Breast epithelium (tissue), 4 donors: ENCODE measurements around the gene KCNJ10. TPM values are rescaled to one million over a fixed set of nuclear protein-coding genes. Genes with fewer than 3 reads are reported as not detected.

ENCODE experiments used
- DNase-seq, 2 donors: peaks; one replicate each; pipeline ENCODE4 v3.0.0-alpha.2; 2019; ENCODE audit warnings: low spot score in 2 of 2
- H3K27ac ChIP-seq, 2 donors: fragments of 200-600 bp; sonication (generic) in 1 of 2; one replicate each; pipeline ENCODE4 v1.5.1; 2016 to 2019; ENCODE audit warnings: mild to moderate bottlenecking in 1 of 2
- H3K27me3 ChIP-seq, 2 donors: fragments of 200-600 bp; sonication (generic) in 1 of 2; one replicate each; pipeline versions ENCODE4 v1.5.1 to v1.6.0; 2017 to 2019; ENCODE audit warnings: control low read depth in 1 of 2, mild to moderate bottlenecking in 1 of 2
- H3K36me3 ChIP-seq: fragments of 200-600 bp; one replicate; pipeline ENCODE4 v1.5.1; 2019
- H3K4me1 ChIP-seq, 2 donors: fragments of 200-600 bp; sonication (generic); one replicate each; pipeline ENCODE4 v1.5.1; 2016 to 2019; ENCODE audit warnings: control low read depth in 1 of 2
- H3K4me3 ChIP-seq, 3 donors: fragments of 200-600 bp; sonication (generic); 1 replicate in 2 of 3; 2 replicates in 1 of 3; pipeline ENCODE4 v1.5.1; 2016 to 2019; ENCODE audit warnings: mild to moderate bottlenecking in 3 of 3, moderate library complexity in 2 of 3
- H3K9me3 ChIP-seq, 2 donors: fragments of 200-600 bp; sonication (generic) in 1 of 2; one replicate each; pipeline ENCODE4 v1.5.1; 2016 to 2019; ENCODE audit warnings: control low read depth in 1 of 2
- CTCF ChIP-seq, 3 donors: fragments of 450-650 bp; IDR thresholded peaks; one replicate each; pipeline ENCODE4 v1.5.1; 2016 to 2017; ENCODE audit warnings: antibody characterized with exemption in 3 of 3, mild to moderate bottlenecking in 3 of 3, moderate library complexity in 3 of 3
- POLR2A ChIP-seq: fragments of 450-650 bp; IDR thresholded peaks from one replicate; pipeline ENCODE4 v1.6.1; 2016; ENCODE audit warnings: antibody characterized with exemption, mild to moderate bottlenecking, moderate library complexity
- POLR2AphosphoS5 ChIP-seq, 3 donors: sonication (generic); formaldehyde crosslinking; IDR thresholded peaks; one replicate each; pipeline ENCODE4 v1.6.1; 2017; ENCODE audit warnings: antibody characterized with exemption in 3 of 3
- intact Hi-C: fragments of 100-400 bp; cut with DNase I; formaldehyde crosslinking; loops from one replicate; pipeline ENCODE4 v1.15.1; 2023; ENCODE audit warnings: low total_unique reads
- total RNA-seq, 3 donors: library from RNA; depleted of rRNA; stranded (reverse); fragments of >200 nt; gene quantifications; one replicate each; pipeline ENCODE4 v1.1.0, GENCODE V29; 2016

KCNJ10 gene
- total RNA-seq: under 1 TPM in 1 of 3 donors, not detected in 2; 0.15 TPM

- Histone ChIP-seq H3K9me3 (no peaks in the 10 kb centered on the region), H3K36me3 (no peaks in the 10 kb centered on the region), H3K27ac (no peak within 1 kb of the TSS), H3K4me3 (peak within 1 kb of the TSS; percentile 50 to 71 (median 56)), H3K27me3 (no peaks in the 10 kb centered on the region), H3K4me1 (no peaks in the 10 kb centered on the region)
- intact Hi-C loops: no loop called here
- DNase-seq: no peak
- TF ChIP-seq POLR2A: no peak
- TF ChIP-seq CTCF (IDR thresholded peaks at IDR 0.05): no peak
- no peak for TF ChIP-seq POLR2AphosphoS5 (IDR thresholded peaks at IDR 0.05)
Measured at GRCh38 chr1:160069460-160070231, at the start of gene KCNJ10. Gene KCNJ10, minus strand, starts transcription at chr1:160070160. Its CDS starts 27,628 bp downstream, at chr1:160042532.

GRCh38 chr1:160118928-160119327 is 49.0 kb upstream of the KCNJ10 start:
- DNase-seq: no peak
- intact Hi-C loops: no loop called here
- Histone ChIP-seq H3K27me3 (no peaks in the 10 kb centered on the region), H3K4me1 (no peaks in the 10 kb centered on the region), H3K9me3 (no peaks in the 10 kb centered on the region), H3K4me3 (no peak overlapping the region), H3K27ac (no peak overlapping the region), H3K36me3 (no peaks in the 10 kb centered on the region)
- TF ChIP-seq CTCF (IDR thresholded peaks at IDR 0.05): no peak

- H3K9me3 ChIP-seq: no peaks in the 10 kb centered on the region
- H3K27ac ChIP-seq: no peak overlapping the region
- no peaks in the 10 kb centered on the region for H3K27me3 ChIP-seq
- peak overlapping the region in 1 of 3 donors; percentile 2 for H3K4me3 ChIP-seq
- TF ChIP-seq CTCF (IDR thresholded peaks at IDR 0.05) (no peak), POLR2A (no peak), POLR2AphosphoS5 (IDR thresholded peaks at IDR 0.05) (no peak)
- no peaks in the 10 kb centered on the region for H3K4me1 ChIP-seq
- intact Hi-C loops: no loop called here
- DNase-seq: no peak
- H3K36me3 ChIP-seq: no peaks in the 10 kb centered on the region
Measured at GRCh38 chr1:160117709-160118183, 47.8 kb upstream of the KCNJ10 start.

DNA sequence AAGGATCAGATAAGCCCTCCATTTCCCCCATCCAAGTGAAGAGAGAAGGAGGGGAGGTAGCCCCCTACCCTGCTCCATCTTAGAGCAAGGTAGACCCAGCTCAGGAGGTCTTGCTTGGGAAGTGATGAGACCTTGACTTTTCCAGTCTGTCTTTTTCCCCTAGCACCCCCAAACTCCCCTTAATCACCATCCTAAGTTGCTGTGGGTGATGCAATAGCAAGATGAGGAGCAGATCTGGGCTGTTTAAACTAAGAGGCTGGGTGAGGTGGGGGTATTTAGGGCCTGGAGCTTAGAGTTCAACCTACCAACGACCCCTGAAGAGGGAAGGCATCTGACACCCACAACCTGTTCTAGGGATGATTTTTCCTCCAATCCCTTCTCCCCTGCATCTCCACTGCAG is 47.3 kb upstream of the KCNJ10 start:
- no peak overlapping the region for H3K27ac ChIP-seq
- DNase-seq: no peak
- H3K4me1 ChIP-seq: no peaks in the 10 kb centered on the region
- no peaks in the 10 kb centered on the region for H3K36me3 ChIP-seq
- TF ChIP-seq CTCF (IDR thresholded peaks at IDR 0.05) (no peak), POLR2AphosphoS5 (IDR thresholded peaks at IDR 0.05) (no peak), POLR2A (no peak)
- intact Hi-C loops: no loop called here
- H3K9me3 ChIP-seq: no peaks in the 10 kb centered on the region
- H3K27me3 ChIP-seq: no peaks in the 10 kb centered on the region
- H3K4me3 ChIP-seq: peak overlapping the region in 1 of 3 donors; percentile 18

DNA sequence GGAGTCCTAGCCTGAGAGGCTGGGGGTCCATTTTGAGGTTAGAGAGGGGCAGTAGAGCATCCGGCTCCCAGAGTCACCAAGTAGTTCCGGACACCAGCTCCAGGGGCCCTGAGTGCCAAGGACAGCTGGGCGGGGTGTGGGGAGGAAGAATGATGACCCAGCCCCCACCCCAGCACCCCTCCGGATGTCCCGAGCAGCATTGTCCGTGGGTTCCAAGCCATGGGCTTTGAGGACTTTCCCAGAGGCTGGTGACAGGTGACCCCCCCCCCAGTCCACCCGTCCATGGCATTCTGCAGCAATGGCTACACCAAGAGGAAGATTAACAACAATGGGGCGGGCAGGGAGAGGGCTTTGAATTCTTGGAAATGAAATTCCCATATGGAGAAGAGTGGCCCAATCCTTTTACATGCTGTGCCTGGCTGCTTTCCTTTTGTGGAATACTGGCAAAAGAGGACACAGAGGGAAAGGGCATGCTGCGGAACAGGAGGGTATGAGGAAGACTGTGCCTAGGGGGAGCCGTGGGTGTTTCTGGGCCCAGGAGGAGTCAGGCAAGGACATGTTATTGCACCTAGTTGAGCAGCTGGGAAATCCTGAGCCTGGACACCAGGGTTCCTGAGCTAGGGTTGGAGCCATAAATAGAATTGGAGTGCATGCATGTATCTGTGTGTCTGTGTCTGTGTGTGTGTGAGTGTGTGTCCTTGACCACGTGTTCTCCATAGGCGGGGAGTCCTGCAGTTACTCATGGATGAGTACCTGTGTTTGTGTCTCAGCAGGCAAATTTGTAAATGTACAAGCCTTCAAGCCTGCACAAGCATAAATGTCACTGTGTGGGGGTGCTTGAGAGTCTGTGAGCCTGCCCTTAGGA is 46.6 kb upstream of the KCNJ10 start:
- peak overlapping the region in 1 of 3 donors; percentile 18 for H3K4me3 ChIP-seq
- intact Hi-C loops: no loop called here
- no peaks in the 10 kb centered on the region for H3K27me3 ChIP-seq
- H3K27ac ChIP-seq: no peak overlapping the region
- no peaks in the 10 kb centered on the region for H3K4me1 ChIP-seq
- no peaks in the 10 kb centered on the region for H3K9me3 ChIP-seq
- no peaks in the 10 kb centered on the region for H3K36me3 ChIP-seq
- no peak for DNase-seq
- TF ChIP-seq POLR2AphosphoS5 (IDR thresholded peaks at IDR 0.05) (no peak), POLR2A (no peak), CTCF (IDR thresholded peaks at IDR 0.05) (no peak)
